Colon (tissue), 2 donors: ENCODE measurements around the gene ATP13A2.

Source experiments
- FAIRE-seq: peaks from 2 replicates; lab custom pipeline; 2012; peaks lifted over from hg19 to GRCh38; lab: Jason Lieb, UNC
- donor health status: control.
- donor health status: control.

The ATP13A2 gene, protein sequence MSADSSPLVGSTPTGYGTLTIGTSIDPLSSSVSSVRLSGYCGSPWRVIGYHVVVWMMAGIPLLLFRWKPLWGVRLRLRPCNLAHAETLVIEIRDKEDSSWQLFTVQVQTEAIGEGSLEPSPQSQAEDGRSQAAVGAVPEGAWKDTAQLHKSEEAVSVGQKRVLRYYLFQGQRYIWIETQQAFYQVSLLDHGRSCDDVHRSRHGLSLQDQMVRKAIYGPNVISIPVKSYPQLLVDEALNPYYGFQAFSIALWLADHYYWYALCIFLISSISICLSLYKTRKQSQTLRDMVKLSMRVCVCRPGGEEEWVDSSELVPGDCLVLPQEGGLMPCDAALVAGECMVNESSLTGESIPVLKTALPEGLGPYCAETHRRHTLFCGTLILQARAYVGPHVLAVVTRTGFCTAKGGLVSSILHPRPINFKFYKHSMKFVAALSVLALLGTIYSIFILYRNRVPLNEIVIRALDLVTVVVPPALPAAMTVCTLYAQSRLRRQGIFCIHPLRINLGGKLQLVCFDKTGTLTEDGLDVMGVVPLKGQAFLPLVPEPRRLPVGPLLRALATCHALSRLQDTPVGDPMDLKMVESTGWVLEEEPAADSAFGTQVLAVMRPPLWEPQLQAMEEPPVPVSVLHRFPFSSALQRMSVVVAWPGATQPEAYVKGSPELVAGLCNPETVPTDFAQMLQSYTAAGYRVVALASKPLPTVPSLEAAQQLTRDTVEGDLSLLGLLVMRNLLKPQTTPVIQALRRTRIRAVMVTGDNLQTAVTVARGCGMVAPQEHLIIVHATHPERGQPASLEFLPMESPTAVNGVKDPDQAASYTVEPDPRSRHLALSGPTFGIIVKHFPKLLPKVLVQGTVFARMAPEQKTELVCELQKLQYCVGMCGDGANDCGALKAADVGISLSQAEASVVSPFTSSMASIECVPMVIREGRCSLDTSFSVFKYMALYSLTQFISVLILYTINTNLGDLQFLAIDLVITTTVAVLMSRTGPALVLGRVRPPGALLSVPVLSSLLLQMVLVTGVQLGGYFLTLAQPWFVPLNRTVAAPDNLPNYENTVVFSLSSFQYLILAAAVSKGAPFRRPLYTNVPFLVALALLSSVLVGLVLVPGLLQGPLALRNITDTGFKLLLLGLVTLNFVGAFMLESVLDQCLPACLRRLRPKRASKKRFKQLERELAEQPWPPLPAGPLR

DNA sequence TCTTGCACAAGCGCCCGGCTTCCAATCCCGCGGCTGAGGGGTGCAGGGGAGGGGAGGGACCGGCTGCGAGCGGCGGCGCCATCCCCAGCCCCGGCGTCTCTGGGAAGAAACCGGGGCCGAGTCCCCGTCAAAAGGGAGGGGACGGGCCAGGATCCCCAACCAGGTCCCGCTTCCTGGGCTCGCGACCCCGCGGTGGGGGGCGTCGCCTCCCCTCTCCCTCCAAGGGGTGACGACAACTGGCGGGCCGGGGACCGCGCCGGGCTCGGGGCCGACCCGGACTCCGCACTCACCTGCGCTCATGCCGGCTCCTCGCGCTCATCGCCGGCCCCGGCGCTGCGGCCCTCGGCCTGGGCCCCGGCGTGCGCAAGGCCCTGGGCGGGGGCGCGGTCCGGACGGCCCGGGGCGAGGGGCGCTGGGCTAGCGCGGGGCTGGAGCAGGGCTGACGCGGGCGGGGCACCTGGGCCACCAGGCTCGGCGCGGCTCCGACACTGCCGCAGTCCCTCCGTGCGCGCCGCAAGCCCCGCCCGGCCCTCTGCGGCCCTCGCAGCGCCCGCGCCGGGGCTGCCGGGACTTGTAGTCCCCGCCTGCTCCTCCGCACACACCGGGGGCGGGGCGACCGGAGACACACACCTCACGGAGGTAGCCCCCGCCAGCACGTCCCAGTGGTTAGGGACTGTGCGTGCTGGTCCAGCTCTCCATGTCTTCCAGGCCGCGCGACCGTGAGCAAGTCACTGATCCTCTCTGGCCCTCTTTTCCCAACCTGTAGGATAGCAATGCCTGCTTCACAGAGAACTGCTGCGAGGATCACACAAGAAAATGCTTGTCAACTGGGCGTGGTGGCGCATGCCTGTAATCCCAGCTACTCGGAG is at the start of gene ATP13A2:
Gene ATP13A2, minus strand, starts transcription at position 490 of the 869 bp plus-strand sequence. Its CDS starts 190 bp downstream, at position 300.
- no peak for FAIRE-seq

DNA sequence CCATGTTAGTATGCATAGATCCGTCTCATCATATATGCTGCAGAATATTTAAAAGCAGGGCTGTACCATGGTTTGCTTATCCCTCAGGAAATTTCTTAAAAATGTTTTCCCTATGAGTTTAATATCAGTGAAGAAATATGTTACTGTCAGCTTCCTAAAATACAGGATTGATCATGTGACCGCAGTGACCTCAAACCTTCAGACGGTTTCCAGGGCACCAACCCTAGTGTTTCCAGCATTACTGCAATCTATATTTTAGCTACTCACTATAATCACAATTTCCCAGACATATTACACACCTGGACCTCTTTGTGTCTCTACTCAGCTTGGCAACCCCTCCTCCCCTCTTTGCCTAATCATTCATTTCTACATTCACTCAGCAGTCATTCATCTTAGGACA is 49.8 kb upstream of the ATP13A2 start:
- FAIRE-seq = no peak

DNA sequence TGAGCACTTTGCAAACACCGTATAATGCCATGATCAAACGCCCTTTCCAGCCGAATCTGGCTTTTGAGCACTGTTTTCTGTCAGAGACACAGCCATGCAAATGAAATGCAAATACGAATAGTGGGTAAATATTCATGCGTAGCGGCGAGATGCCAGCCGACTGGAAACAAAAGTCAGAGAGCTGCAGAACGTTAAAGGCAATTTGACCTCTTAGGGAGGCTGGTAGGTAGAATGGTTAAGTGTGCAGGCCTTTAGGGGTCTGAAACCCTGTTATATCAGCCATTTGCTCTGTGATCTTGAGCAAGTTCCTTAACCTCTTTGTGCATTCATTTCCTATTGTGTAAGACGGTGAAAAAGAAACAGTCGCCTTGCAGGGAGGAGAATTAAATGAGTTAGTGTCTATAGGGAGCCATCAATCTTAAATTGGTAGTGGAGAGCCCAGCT is 48.6 kb upstream of the ATP13A2 start:
- FAIRE-seq = no peak

DNA sequence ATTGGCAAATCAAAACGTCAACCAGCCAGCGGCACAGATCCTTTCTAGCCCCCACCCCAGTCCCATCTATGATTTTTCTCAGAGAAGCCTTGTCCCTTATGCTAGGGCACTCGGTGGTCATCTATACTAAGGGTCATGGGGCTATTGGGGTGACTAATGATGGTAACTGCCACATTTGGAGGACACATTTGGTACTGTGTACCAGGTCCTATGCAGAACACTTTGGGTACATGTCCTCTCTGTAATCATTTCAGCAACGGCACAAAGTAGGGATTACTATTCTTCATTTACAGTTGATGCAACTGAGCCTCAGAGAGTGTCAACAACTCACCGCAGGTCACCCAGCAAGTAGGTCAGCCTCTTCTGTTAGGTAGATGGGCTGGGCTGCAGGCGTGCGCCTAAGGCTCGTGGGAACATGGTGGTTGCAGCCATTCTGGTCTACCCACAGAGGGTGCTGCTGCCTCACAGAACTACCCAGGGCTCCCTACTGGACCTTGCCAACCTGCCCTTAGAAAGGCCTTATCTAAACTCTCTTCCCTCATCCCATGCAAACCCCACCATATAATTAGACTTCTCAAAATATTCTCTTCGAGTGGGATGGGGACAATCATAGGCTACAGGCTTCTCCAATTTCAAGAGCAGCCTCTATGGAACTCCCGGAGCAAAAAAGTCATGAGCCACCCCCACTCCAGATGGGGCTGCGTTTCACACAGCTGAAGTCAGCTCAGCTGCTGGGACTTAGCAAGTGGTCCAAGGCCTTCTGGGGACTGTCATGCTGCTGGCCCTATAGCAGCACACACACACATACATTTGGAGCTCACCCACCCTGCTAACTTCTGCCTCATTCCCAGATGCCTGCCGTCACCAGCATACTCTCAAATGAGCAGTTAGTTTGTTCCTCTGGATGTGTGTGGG is 47.9 kb upstream of the ATP13A2 start:
- FAIRE-seq = no peak

DNA sequence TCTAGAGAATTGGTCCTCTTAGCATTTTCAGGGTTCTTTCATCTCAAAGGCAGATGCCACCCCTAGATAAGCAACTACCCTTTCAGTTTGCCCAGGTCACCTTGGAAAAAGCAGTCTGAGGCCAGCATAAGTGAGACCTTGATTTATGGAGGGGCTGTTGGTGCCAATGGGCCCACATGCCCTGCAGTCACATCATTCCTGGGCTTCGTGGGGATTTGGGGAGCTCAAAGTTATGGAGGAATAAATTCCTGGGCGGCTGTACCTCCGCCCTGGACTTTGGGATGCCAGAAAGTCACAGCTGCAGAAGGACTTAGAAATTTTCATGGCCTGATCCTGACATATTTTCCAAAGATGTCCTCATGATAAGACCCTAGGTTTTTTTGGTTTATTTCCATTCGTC is 44.8 kb upstream of the ATP13A2 start:
- FAIRE-seq = no peak

DNA sequence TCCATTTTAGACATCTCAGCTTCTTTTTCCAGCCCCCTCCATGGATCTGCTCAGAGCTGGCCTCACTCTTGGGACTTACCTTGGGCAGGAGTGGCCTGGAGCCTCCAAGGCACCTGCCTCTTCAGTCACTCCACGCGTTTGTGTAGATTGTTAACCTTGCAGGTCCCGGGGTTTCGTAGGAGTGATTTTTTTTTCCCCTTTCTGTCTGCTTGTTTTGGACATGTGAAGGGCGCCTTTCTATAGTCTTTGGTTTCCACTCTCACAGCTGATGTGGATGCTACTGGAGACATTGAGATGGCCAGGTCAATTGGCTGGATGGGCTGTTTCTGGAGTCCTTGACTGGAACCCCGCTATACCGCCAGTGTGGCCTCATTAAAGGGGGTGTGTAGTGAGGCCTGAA is 44.1 kb upstream of the ATP13A2 start:
- no peak for FAIRE-seq

DNA sequence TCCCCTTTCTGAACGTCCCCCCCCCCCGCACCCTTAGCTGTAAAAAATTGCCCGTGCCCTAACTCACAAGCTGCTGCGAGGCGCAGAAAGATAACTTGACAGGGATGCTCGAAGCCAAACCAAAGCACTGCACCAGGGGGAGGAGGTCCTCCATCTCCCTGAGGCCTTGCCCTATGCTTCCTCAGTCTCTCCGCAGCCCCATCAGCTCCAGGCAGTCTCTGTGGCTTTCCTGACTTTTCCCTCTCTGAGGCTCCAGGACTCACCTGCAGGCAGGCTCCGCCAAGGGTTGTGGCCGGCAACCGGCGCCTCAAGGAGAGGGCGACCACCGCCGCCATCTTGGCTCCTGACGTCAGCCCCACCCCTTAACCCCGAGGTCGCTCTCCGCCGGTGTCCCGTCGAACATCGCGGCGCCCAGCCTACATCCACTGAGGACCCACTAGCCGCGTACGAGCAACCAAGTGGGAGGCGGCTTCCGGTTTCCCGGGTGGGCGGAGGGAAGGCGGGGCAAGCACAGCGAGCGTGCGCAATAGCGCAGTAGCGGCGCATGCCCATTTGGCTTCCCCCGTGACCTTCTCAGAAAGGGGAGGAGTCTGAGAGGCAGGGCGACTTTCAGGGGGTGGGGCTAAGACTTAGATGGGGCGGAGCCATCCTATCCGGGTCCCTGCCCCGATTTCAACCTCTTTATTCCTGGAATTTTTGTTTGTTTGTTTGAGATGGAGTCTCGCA is 42.1 kb upstream of the ATP13A2 start, which contains the start of gene SDHB:
Gene SDHB, minus strand, starts transcription at position 348 of the 726 bp plus-strand sequence. Its CDS starts 13 bp downstream, at position 335.
- FAIRE-seq = peak; percentile 91

DNA sequence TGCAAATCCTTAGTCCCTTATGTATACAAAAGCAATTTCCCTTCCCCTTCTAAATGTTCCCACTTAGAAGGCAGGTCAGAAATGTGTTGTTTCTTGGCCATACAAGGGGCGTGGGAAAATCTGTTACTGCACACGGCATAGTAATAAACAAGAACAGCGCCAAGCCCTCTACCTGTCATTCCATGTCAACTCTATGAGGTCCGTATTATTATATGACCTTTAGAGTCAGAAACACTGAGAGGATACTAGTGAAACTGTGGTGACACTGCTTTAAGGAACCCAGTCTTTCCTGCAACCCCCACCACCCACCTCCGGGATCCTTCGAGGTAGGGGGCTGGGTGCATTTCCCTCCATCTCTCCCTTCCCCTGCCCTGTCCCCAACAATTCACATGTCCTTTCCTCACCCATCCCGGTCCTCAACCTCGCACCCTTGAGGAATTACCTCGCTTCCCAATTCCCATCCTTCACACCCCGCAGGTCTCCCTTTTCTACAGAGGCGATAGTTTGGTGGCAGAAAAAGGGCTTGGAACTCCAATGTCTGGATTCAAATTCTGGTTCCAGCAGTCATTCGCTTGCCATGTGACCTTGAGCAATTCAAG is 41.5 kb upstream of the ATP13A2 start:
- FAIRE-seq = no peak

DNA sequence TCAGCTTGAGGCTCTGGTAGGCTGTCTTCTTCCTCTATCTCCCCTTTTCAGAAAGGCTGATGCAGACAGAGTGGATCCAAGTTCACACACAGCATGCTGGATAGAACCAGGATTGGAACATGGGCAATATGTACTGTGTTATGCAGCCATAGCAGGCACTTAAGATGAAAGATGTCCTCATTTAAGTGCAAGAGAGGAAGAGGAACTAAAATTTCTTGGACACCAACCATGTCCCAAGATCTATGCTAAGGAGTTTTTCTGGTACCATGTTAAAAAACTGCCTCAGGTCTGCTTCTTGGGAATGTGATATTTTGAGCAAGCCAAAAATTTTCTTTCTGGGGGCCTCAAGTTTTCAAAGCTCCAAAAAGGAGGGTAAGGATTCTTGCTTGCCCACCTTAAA is 40.9 kb upstream of the ATP13A2 start:
- no peak for FAIRE-seq

DNA sequence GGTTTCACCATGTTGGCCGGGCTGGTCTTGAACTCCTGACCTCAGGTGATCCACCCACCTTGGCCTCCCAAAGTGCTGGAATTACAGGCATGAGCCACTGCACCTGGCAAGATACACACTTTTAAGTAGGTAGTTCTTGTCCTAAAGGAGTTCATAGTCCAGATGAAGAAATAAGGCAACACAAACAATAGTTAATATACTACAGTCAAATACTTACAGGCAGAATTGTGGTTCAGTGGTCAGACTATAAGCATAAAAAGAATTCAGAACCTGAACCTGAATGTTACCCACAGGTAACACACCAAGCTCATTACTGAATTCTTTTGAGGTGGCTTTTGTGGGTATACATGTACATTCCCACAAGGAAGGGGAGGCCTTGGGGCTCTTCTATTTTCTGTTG is 40.3 kb upstream of the ATP13A2 start:
- FAIRE-seq = no peak

DNA sequence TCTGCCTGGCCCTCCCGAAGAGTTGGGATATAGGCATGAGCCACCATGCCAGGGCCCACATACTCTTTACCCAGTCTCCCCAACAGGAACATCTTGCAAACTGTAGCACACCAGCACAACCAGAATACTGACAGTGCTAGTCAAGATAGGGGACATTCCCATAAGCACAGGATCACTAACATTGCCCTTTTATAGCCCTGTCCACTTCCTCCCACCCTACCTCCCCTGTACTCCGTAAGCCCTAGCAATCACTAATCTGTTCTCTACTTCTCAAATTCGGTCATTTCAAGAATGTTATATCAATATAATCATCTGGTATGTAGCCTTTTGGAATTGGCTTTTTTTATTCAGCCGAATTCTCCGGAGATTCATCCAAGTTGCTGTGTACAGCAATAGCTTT is 36.2 kb upstream of the ATP13A2 start:
- FAIRE-seq = no peak

DNA sequence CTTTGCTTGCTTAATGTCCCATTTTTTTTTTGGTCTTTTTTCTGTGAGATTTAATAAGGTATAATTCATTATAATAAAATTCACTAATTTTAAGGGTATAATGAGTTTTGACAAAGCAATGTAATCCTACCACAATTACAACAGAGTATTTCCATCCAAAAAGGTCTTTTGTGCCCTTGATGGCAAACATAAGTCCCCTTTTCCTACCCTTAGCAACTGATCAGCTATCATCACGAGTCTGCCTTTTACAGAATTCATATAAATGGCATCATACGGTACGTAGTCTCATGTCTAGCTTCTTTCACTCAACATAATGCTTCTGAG is 34.6 kb upstream of the ATP13A2 start:
- no peak for FAIRE-seq

DNA sequence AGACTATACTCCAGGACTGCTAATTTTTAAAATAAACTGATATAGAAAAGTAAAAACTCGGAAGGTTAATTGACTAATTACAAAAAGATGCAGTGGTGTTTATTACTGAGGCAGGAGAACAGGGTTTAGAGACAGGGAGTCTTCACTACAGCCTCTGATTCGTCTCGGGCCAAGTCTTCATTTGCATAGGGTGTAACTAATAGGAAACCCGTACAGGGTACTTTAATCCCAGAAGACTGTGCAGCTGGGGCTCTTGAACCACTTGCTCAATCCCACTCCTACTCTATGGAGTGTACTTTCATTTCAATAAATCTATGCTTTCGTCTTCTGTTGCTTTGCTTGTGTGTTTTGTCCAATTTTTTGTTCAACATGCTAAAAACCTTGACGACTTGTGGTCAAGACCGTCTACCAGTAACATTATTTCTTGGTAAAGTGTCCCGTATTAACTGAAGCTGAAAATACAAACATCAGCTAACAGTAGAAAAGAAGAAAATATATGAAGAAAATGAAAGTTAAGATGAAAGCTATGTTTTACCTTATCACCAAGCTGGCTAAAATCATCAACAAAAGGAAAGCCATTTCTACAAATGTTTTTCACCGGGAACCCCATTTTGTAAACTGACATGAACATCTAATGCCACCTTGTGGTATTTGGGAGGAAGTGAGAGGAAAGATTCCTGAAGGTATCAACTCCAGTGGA is 34.1 kb upstream of the ATP13A2 start:
- no peak for FAIRE-seq

DNA sequence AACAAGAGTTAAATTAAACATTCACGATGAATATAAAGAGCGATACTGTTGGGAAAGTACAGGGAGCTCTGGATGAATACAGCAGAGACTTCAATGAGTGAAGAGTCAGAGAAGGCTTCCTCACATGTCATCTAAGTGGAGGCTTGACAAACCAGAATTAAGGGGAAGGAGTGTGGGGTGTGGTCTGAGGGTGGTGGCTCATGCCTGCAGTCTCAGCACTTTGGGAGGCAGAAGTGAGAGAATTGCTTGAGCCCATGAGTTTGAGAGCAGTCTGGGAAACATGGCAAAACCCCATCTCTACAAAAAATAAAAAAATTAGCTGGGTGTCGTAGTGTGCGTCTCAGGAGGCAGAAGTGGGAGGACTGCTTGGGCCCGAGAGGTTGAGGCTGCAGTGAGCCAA is 33.4 kb upstream of the ATP13A2 start:
- no peak for FAIRE-seq

DNA sequence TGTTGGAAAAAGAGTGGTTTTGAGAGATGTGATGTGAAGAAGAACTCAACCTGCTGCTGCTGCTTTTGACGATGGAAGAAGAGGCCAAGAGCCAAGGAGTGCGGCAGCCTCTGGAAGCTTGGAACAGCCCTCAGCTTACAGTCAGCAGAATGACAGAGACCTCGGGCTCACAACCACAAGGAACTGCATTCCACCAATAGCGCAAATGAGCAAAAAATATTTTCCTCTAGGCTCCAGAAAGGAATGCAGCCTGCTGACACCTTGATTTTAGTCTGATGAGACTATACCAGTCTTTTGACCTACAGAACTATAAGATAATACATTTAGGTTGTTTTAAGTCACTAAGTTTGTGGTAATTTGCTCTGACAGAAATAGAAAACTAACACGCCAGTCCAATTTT is 31.9 kb upstream of the ATP13A2 start:
- FAIRE-seq = no peak

DNA sequence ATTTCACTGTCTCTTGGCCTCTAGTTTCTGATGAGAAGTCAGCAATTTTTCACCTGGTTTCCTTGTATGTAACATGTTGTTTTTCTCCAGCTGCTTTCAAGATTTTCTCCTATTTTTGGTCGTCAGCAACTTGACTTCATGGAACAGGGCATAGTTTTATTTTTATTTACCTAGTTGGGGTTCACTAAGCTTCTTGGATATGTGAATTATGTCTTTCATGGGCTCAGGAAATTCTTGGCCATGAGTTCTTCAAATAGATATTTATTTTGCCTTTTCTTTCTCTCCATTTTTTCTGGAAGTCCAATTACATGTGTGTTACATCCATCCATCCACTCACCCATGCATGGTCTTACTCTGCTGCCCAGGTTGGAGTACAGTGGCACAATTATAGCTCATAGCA is 28.4 kb upstream of the ATP13A2 start:
- FAIRE-seq = no peak

DNA sequence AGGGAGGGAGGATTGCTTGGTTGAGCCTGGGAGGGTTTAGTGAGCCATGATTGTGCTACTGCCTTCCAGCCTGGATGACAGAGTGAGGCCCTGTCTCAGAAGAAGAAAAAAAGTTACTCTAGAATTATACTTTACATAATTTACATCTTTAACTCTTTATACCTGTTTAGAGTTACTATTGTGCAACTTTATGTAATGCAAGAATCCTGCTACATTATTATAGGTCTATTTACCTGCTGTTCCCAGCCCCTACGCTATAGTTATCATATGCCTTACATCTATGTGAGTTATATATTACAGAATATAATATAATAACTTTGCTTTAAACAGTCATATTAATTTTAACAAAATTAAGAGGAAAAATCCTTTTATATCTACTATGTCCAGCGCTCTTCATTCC is 27.8 kb upstream of the ATP13A2 start:
- FAIRE-seq = no peak

DNA sequence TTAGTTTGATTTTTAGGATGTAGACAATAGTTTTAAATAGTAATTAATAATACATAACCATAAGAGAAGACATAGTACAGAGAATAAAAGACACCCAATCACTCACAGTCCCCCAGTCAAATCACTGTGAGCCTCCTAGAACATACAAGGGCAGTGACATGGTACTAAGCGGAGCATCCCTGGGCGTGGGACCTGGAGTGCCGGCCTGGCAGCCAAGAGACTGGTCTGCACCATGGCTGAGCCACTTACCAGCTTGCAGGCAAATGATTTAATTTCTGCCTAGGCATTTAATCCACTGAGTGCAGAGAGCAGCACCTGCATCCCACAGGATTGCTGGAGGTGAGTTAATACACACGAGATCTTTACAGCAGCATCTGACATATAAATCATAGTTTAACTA is 21.8 kb upstream of the ATP13A2 start:
- FAIRE-seq = no peak

DNA sequence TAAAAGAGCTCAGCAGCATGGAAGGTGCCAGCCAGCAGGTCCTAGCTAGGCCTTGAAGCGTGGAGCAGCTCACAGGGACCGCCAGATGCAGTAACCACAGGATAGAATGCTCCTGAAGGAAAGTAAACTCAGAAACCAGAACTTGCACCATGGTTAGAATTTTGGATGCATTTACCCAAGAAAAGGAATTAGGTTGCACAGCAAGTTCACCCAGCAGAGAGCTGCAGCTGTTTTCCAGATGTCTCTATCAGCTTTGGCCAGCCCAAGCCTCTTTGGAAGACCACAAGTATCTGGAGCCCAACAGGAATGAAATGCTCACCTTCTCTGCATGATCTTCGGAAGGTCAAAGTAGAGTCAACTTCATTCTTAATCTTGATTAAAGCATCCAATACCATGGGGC is 21.0 kb upstream of the ATP13A2 start:
- FAIRE-seq = no peak
